CD14-positive monocyte (primary cell): Measurements from ENCODE around the gene WWOX. TPM values are rescaled to one million over a fixed set of nuclear protein-coding genes. Genes with fewer than 3 reads are reported as not detected.

Source experiments
- DNase-seq, 3 donors: peaks; one replicate each; pipeline ENCODE4 v3.0.0-alpha.2; 2011 to 2022
- H2AFZ ChIP-seq: 2 replicates; pipeline ENCODE4 v1.6.0; 2012; ENCODE audit warnings: mild to moderate bottlenecking, low read depth, low read length, inconsistent platforms; ENCODE audit not compliant: insufficient read depth, poor library complexity, severe bottlenecking
- H3K27ac ChIP-seq, 2 donors: 1 replicate in 1 of 2; 2 replicates in 1 of 2; pipeline ENCODE4 v1.5.1; 2012 to 2013; ENCODE audit warnings: low read length in 2 of 2, control low read depth in 1 of 2, inconsistent platforms in 1 of 2, low read depth in 1 of 2, mild to moderate bottlenecking in 1 of 2
- H3K27me3 ChIP-seq, 2 donors: one replicate each; pipeline versions ENCODE4 v1.6.0 to v1.6.1; 2011 to 2013; ENCODE audit warnings: low read length in 2 of 2; ENCODE audit not compliant: control insufficient read depth in 2 of 2, insufficient read depth in 2 of 2
- H3K36me3 ChIP-seq, 2 donors: replicated peaks in 1 of 2; 1 replicate in 1 of 2; 2 replicates in 1 of 2; pipeline versions ENCODE4 v1.5.1 to v1.6.1; 2012 to 2013; ENCODE audit warnings: low read length in 2 of 2, control low read depth in 1 of 2, inconsistent platforms in 1 of 2, mild to moderate bottlenecking in 1 of 2; ENCODE audit not compliant: insufficient read depth in 2 of 2, control insufficient read depth in 1 of 2
- H3K4me1 ChIP-seq, 2 donors: 1 replicate in 1 of 2; 2 replicates in 1 of 2; pipeline versions ENCODE4 v1.5.1 to v1.6.1; 2012 to 2013; ENCODE audit warnings: low read length in 2 of 2, control low read depth in 1 of 2, inconsistent platforms in 1 of 2, mild to moderate bottlenecking in 1 of 2, moderate library complexity in 1 of 2; ENCODE audit not compliant: insufficient read depth in 2 of 2, control insufficient read depth in 1 of 2
- H3K4me2 ChIP-seq: replicated peaks from 2 replicates; pipeline ENCODE3; 2012; ENCODE audit warnings: low read length, moderate library complexity, mild to moderate bottlenecking; ENCODE audit not compliant: poor library complexity, severe bottlenecking; ENCODE audit errors: extremely low read depth
- H3K4me3 ChIP-seq, 3 experiments: fragments of 200-600 bp in 1 of 3; sonication (generic) in 1 of 3; replicated peaks in 1 of 3; 1 replicate in 2 of 3; 2 replicates in 1 of 3; pipeline ENCODE4 v1.5.1; 2011 to 2013; ENCODE audit warnings: low read length in 3 of 3, mild to moderate bottlenecking in 3 of 3, control low read depth in 2 of 3, low read depth in 2 of 3, inconsistent platforms in 1 of 3, moderate library complexity in 1 of 3
- H3K79me2 ChIP-seq: 2 replicates; pipeline ENCODE4 v1.6.0; 2012; ENCODE audit warnings: mild to moderate bottlenecking, control low read depth, inconsistent platforms, low read length, moderate library complexity; ENCODE audit not compliant: insufficient read depth
- H3K9ac ChIP-seq: 2 replicates; pipeline ENCODE4 v1.6.0; 2017; ENCODE audit warnings: low read length, mild to moderate bottlenecking; ENCODE audit not compliant: insufficient read depth, poor library complexity, severe bottlenecking
- H3K9me3 ChIP-seq, 2 donors: replicated peaks in 1 of 2; 1 replicate in 1 of 2; 2 replicates in 1 of 2; pipeline versions ENCODE4 v1.5.1 to v1.6.1; 2012 to 2013; ENCODE audit warnings: low read length in 2 of 2, control low read depth in 1 of 2; ENCODE audit not compliant: control insufficient read depth in 1 of 2, insufficient read depth in 1 of 2
- H4K20me1 ChIP-seq: 2 replicates; pipeline ENCODE4 v1.6.0; 2012; ENCODE audit warnings: mild to moderate bottlenecking, low read length, control low read depth, moderate library complexity; ENCODE audit not compliant: insufficient read depth
- H3K27ac Mint-ChIP-seq, 7 donors: one replicate each; pipeline ENCODE4 v1.8.0; 2020; ENCODE audit warnings: mild to moderate bottlenecking in 7 of 7, mixed read lengths in 7 of 7, moderate library complexity in 6 of 7, inconsistent platforms in 2 of 7
- H3K27me3 Mint-ChIP-seq, 3 donors: one replicate each; pipeline ENCODE4 v1.8.0; 2021 to 2022; ENCODE audit warnings: low read depth in 3 of 3, mild to moderate bottlenecking in 3 of 3, mixed read lengths in 3 of 3, moderate library complexity in 3 of 3, inconsistent platforms in 1 of 3
- H3K36me3 Mint-ChIP-seq, 2 donors: one replicate each; pipeline ENCODE4 v1.8.0; 2020; ENCODE audit warnings: mixed read lengths in 2 of 2, inconsistent platforms in 1 of 2, mild to moderate bottlenecking in 1 of 2
- H3K4me1 Mint-ChIP-seq: one replicate; pipeline ENCODE4 v1.8.0; 2020; ENCODE audit warnings: mild to moderate bottlenecking, mixed read lengths
- H3K4me3 Mint-ChIP-seq, 2 donors: one replicate each; pipeline ENCODE4 v1.8.0; 2020; ENCODE audit warnings: mild to moderate bottlenecking in 2 of 2, mixed read lengths in 2 of 2, moderate library complexity in 1 of 2
- H3K9me3 Mint-ChIP-seq, 7 donors: one replicate each; pipeline ENCODE4 v1.8.0; 2020 to 2022; ENCODE audit warnings: mixed read lengths in 7 of 7, mild to moderate bottlenecking in 6 of 7, moderate library complexity in 6 of 7, inconsistent platforms in 2 of 7
- CTCF ChIP-seq: fragments of 200-600 bp; IDR thresholded peaks from one replicate; pipeline ENCODE4 v1.8.0; 2022; ENCODE audit warnings: antibody characterized with exemption, mild to moderate bottlenecking
- WGBS: methylation state at CpG from one replicate; pipeline ENCODE4 v1.1.5; 2013; ENCODE audit warnings: missing lambda C conversion rate; ENCODE audit not compliant: insufficient coverage; 5-methylcytosine and 5-hydroxymethylcytosine counted together
- intact Hi-C, 2 donors: fragments of 100-400 bp; cut with micrococcal nuclease; formaldehyde crosslinking; loops; one replicate each; pipeline versions ENCODE4 v1.15.0 to v1.15.1; 2023
- polyA plus RNA-seq, 3 donors: library from polyadenylated mRNA; depleted of rRNA in 1 of 3; unstranded in 2 of 3; stranded (reverse) in 1 of 3; fragments of 300-500 nt in 2 of 3; fragments of >200 nt in 1 of 3; fragmentation: Illumina TruSeq in 2 of 3; gene quantifications; 1 replicate in 2 of 3; 2 replicates in 1 of 3; pipeline ENCODE4 v1.2.3, GENCODE V29; 2012 to 2021

WWOX gene
- polyA plus RNA-seq, 3 donors, result 4.0 to 7.0 (median 6.3) TPM

DNA sequence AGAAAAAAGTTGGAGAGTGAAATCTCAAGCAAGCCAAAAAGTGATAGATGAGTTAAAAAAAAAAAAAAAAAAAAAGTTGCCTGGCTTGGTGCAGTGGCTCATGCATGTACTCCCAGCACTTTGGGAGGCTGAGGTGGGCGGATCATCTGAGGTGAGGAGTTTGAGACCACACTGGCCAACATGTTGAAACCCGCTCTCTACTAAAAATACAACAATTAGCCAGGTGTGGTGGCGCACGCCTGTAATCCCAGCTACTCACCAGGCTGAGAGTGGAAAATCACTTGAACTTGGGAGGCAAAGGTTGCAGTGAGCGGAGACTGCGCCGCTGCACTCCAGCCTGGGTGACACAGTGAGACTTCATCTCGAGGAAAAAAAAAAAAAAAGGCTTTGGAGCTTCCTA is 668.8 kb downstream of the WWOX start:
- Histone ChIP-seq H3K27me3 (no peaks in the 10 kb centered on the region), H3K36me3 (no peaks in the 10 kb centered on the region), H4K20me1 (no peaks in the 10 kb centered on the region), H3K4me1 (no peaks in the 10 kb centered on the region), H3K4me2 (no peak overlapping the region), H2AFZ (no peak overlapping the region), H3K9ac (no peak overlapping the region), H3K27ac (no peak overlapping the region), H3K4me3 (no peak overlapping the region), H3K79me2 (no peaks in the 10 kb centered on the region), H3K9me3 (no peaks in the 10 kb centered on the region)
- intact Hi-C loops, result no loop called here
- H3K27me3 Mint-ChIP-seq, result peaks cover 0 to 1% (median 1%) of the 10 kb centered on the region in 3 donors
- H3K4me1 Mint-ChIP-seq, result peaks cover 3% of the 10 kb centered on the region
- H3K36me3 Mint-ChIP-seq, result no peaks in the 10 kb centered on the region
- WGBS, result 100% methylated on average over 2 of the region's 8 CpGs
- no peaks in the 10 kb centered on the region for H3K9me3 Mint-ChIP-seq
- no peak overlapping the region for H3K27ac Mint-ChIP-seq
- H3K4me3 Mint-ChIP-seq, result no peak overlapping the region
- DNase-seq, result no peak
- no peak for TF ChIP-seq CTCF

DNA sequence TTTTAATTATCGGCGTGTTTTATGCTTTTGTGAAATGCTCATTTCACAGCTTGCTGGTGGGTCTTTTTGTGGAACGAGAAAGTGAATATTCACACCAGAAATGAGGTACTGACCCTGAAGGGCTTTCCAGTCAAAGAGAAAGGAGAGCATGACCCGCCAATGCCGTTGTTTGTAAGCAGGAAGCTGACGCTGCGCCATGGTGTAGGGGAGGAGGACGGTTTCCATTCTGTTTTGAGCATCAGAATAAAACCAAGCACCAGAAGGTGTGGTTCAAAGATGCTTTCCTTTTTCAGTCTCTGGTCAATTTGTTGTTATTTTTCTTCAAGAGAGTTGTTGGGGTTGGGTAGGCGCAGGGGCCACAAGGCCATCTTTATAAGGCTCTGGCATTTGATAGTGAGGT is 669.3 kb downstream of the WWOX start:
- no peak overlapping the region for H3K27ac ChIP-seq
- no peak overlapping the region for H3K9ac ChIP-seq
- no peaks in the 10 kb centered on the region for H3K36me3 Mint-ChIP-seq
- no peaks in the 10 kb centered on the region for H3K9me3 Mint-ChIP-seq
- peaks cover 3% of the 10 kb centered on the region for H3K4me1 Mint-ChIP-seq
- 91% methylated on average over 7 of the region's 9 CpGs for WGBS
- H3K9me3 ChIP-seq, result no peaks in the 10 kb centered on the region
- no peak for TF ChIP-seq CTCF
- intact Hi-C loops, result no loop called here
- H3K79me2 ChIP-seq, result no peaks in the 10 kb centered on the region
- no peak overlapping the region for H3K4me2 ChIP-seq
- H2AFZ ChIP-seq, result no peak overlapping the region
- DNase-seq, result no peak
- H3K27me3 Mint-ChIP-seq, result peaks cover 0 to 1% (median 1%) of the 10 kb centered on the region in 3 donors
- no peaks in the 10 kb centered on the region for H3K36me3 ChIP-seq
- no peaks in the 10 kb centered on the region for H4K20me1 ChIP-seq
- peak overlapping the region in 1 of 7 donors; percentile 75 for H3K27ac Mint-ChIP-seq
- H3K4me3 ChIP-seq, result no peak overlapping the region
- no peaks in the 10 kb centered on the region for H3K27me3 ChIP-seq
- H3K4me1 ChIP-seq, result no peaks in the 10 kb centered on the region
- no peak overlapping the region for H3K4me3 Mint-ChIP-seq
